SJSA1 (cell line): Measurements from ENCODE around the gene DAZ1. TPM values are rescaled to one million over a fixed set of nuclear protein-coding genes. Genes with fewer than 3 reads are reported as not detected.
"Not testable (repeated sequence)": the region's sequence is repeated elsewhere in the genome, so short reads cannot be mapped to it uniquely, and the experiment has no call there.

Experiments
- DNase-seq, 2 experiments: peaks; one replicate each; pipeline ENCODE4 v3.0.0-alpha.2; 2015 to 2020; ENCODE audit warnings: low spot score in 2 of 2, low read depth in 1 of 2
- H3K27ac ChIP-seq: fragments of 250-450 bp; sonication (Bioruptor Pico); 2 replicates; pipeline ENCODE4 v1.5.1; 2020; ENCODE audit warnings: mild to moderate bottlenecking, moderate library complexity
- H3K27me3 ChIP-seq: fragments of 250-450 bp; sonication (Bioruptor Pico); replicated peaks from 2 replicates; pipeline ENCODE4 v1.5.1; 2020; ENCODE audit warnings: mild to moderate bottlenecking, moderate library complexity
- H3K36me3 ChIP-seq: fragments of 250-450 bp; sonication (Bioruptor Pico); 2 replicates; pipeline ENCODE4 v1.5.1; 2020; ENCODE audit warnings: mild to moderate bottlenecking
- H3K4me1 ChIP-seq: fragments of 250-450 bp; sonication (Bioruptor Pico); replicated peaks from 2 replicates; pipeline ENCODE4 v1.6.1; 2021; ENCODE audit warnings: mild to moderate bottlenecking
- H3K4me3 ChIP-seq: fragments of 250-450 bp; sonication (Bioruptor Pico); 2 replicates; pipeline ENCODE4 v1.5.1; 2020; ENCODE audit warnings: mild to moderate bottlenecking
- H3K9me3 ChIP-seq: fragments of 250-450 bp; sonication (Bioruptor Pico); replicated peaks from 2 replicates; pipeline ENCODE4 v1.5.1; 2020; ENCODE audit warnings: mild to moderate bottlenecking
- total RNA-seq: library from RNA; depleted of rRNA; stranded (reverse); fragments of >200 nt; shearing (Covaris generic); gene quantifications from 2 replicates; pipeline ENCODE4 v1.2.3, GENCODE V29; 2014; rRNA removed

DAZ1 gene
- not detected in 2 replicates for total RNA-seq

- H3K27ac ChIP-seq: not testable (repeated sequence)
Measured at GRCh38 chrY:23198908-23199307, at the start of gene DAZ1. TSS of gene DAZ1 (minus strand) at chrY:23199008. CDS start at chrY:23198800, 208 bp downstream.

GRCh38 chrY:23219233-23219632 lies 20.4 kb upstream of the DAZ1 start, which contains the start of gene DAZ2:
TSS of gene DAZ2 (plus strand) at chrY:23219533. CDS start at chrY:23219741, 208 bp downstream.
- not testable (repeated sequence) for H3K27ac ChIP-seq, H3K4me1 ChIP-seq, H3K27me3 ChIP-seq, H3K36me3 ChIP-seq, H3K9me3 ChIP-seq, DNase-seq, H3K4me3 ChIP-seq

More at GRCh38 chrY:23198908-23199307, at the start of gene DAZ1:
- DNase-seq, H3K9me3 ChIP-seq, H3K4me1 ChIP-seq, H3K27me3 ChIP-seq, H3K4me3 ChIP-seq, H3K36me3 ChIP-seq: not testable (repeated sequence)

GRCh38 chrY:23210681-23211080 lies 11.9 kb upstream of the DAZ1 start:
- H3K27me3 ChIP-seq, H3K4me3 ChIP-seq, DNase-seq, H3K9me3 ChIP-seq, H3K36me3 ChIP-seq, H3K27ac ChIP-seq, H3K4me1 ChIP-seq: not testable (repeated sequence)

GRCh38 chrY:23209802-23210495 lies 11.1 kb upstream of the DAZ1 start:
- not testable (repeated sequence) for H3K27ac ChIP-seq, H3K27me3 ChIP-seq, H3K36me3 ChIP-seq, H3K4me3 ChIP-seq, H3K4me1 ChIP-seq, DNase-seq, H3K9me3 ChIP-seq

- H3K4me1 ChIP-seq, H3K4me3 ChIP-seq, DNase-seq, H3K27me3 ChIP-seq, H3K36me3 ChIP-seq, H3K9me3 ChIP-seq, H3K27ac ChIP-seq: not testable (repeated sequence)
Measured at GRCh38 chrY:23207455-23207854, 8.6 kb upstream of the DAZ1 start.

Other genes starting within 250 kb of the DAZ1 start
- gene BPY2, start 214.7 kb downstream of the DAZ1 start, total RNA-seq: not detected in 2 replicates
- not detected in 2 replicates for gene DAZ2, start 20.5 kb upstream of the DAZ1 start, total RNA-seq